SKM-1 treated with dmso at 0.1 percent for 144 hours (cell line): ENCODE data around the gene TNNT2.

Experiments
- DNase-seq: peaks from one replicate; lab custom pipeline; 2025; ENCODE audit not compliant: unreplicated experiment; lab: John Stamatoyannopoulos, UW

Gene TNNT2

DNA sequence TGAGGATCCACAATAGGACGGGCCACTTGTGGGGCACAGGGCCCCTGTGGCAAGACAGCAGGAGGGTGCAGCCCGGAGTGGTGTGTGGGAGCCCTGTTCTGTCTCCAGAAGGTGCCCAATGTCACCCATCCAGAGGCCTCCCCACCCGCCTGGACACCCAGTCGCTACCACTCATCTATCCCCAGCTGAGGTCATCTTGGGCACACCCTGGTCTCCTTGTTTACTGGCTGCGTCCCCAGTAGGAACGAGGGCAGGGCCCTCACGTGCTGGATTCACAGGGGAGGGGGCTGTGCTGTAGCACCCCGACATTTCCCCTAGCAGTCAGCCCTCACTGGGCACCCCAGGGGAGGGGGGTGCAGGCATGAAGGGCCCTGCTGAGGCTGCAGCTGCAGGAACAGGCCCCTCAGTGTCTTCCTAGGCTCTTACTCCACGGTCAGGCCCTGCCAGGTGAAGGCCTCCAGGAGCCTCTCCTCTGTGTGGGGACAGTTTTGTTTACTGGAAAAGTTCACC lies 2.3 kb upstream of the TNNT2 start:
- DNase-seq = no peak

DNA sequence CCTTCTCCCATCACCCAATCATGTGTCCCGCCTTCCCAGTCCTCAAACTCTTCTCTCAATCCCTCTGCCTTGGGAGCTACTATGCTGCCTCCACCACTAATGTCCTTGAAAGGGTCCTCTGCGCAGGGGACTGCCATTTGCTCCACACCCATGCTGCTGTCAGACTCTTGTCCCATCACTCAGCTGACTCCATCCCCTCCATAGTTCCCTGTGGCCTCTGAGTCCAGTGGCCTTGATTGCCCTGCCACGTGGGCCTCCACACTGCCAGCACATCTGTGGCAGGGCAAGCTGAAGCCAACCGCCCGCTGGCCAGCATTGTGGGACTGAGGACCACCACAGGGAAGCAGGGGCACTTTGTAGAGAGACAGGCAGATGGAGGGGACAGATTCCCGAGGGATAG lies 1.3 kb upstream of the TNNT2 start:
- DNase-seq = no peak

DNA sequence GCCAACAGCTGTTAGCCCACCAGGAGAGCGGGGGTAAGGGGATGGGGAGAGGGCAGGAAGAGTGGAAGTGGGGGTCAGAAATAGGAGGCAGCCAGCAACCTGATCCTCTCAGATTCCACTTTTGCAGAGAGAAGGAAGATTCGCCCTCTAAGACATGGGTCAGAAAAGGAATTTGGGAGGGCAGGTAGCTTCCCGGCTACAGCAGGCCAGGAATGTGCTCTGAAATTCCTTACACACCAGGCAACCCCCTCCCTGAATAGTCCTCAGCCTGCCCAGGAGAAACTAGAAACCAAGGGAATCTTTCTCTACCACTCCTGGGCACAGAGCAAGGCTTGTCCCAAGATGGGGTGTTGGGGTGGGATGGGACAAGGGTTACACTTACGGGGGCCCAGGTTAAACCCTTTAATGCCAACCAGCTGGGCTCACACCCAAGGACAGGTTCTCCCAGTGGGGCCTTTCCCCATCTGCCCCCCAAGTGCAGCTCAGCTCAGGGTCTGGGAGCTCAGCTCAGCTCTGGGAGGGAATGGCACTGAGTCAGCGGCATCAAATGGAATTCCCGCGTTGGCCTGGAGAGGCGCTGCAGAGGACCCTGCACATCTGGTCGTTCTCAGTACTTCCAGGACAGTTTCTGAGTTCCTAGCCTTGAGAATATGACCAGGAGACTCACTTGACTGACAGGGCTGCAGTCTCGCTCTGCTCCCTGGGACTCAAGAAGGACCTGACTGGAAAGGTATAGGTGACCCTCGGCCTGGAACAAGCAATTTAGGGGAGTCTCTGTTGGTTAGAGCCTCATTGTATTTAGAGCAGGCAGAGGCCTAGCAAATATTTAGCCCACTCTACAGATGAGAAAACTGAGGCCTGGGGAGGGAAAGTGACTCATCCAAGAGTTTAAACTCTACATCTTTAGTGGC lies 761 bp downstream of the TNNT2 start:
- DNase-seq = peak; percentile 48

DNA sequence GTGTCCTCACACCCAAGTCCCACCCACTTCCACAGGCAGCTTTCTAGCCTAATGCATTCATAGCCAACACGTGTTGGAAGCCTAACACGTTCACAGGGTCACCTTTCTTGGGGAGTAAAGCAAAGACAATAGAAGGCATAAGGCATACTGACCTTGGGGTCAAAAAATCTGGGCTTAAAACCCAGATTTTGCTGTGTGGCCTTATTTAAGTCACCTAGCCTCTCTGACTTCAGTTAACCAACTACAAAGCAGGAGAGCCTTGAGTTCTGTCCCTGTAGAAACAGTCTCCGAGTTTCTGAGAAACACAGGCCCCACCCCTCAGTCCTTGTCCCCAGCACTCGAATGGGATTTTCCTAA lies 1.4 kb downstream of the TNNT2 start:
- no peak for DNase-seq

DNA sequence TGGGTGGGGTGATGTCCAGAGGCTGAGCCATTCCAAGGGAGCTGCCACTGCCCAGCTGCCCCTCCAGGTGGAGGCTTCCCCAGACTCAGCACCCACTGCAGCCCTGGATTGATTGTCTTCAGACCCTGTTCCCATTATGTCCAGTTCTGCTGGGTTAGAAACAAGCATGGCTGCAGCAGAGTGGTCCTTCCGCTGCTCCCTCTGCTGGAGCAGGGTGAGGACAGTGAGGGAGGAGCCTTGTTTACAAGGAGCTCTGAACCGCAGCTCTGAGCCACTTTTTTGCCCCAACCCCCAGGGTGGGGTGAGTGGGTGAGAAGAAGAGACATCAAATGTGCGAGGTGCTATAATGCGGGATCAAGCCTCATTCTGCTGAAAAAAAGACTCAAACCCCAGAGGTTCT lies 2.3 kb downstream of the TNNT2 start:
- no peak for DNase-seq

DNA sequence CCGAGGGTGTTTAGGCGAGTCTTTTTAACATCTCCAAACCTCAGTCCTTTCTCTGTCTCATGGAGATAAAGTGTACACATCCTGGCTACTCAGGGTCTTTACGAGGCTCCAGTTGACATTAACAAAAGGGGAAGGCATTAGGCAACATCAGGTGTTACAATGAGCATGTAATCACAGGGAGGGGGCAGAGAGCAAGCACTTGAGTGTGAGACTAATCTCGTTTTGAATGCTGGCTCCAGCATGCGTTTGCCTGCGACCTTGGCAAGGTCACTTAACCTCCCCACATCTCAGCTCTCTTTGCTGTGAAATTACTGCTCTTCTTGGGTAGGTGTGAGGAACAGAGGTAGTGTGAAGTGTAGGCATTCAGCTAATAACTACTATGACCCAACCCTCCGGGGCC lies 3.1 kb downstream of the TNNT2 start:
- no peak for DNase-seq

DNA sequence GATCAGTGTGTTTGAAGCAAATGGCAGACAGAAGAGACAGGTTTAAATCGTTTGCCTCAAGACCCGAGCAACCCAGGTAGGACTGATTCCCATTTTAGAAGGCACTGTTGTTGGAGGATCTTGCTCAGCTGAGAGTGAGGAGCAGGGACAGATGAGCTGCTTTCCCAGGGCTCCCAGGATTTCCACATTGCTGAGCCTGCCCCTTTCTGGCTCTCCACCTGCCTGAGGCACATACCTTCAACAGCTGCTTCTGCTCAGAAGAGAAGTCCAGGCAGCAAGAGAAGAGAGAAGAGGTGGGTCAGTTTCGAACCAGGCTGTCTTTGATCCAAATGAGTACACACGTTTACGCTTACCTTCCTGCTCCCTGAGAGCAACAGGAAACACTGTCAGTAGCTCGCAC lies 5.7 kb downstream of the TNNT2 start:
- no peak for DNase-seq

DNA sequence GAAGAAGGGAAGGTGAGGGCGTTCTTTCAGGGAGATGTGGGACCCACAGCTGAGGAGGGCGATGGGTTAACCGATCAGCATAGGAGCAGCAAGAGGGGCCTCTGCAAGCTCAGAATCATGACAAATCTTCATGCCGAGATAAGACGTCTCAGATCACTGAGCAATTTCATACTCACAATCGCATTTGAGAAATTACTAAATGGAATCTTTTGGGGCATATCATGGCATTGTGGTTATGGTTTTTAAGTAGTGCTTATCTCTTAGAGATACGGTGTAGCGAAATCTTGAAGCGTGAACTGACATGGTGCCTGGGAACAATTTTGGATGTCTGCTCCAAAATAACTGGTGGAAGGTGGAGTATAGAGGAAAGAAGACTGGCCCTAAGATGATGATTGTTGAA lies 6.2 kb downstream of the TNNT2 start:
- no peak for DNase-seq

DNA sequence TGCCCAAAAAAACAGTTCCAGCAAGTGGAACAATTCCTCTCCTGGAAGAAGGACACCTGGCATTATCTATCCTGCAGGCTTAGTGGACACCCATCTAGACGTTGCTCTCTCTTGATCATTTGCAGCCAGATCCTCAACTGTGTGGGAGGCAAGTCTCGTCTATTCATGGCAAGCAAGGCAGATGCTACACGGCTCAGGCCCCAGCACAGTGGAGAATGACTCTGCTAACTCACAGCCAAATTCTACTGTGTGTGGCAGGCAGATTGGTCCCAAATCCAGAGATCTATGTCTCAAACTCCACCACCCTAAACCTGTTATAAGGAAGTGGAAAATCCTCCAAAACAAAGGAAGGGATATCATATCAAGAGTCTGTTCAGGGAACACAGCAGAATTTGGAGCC lies 7.0 kb downstream of the TNNT2 start:
- DNase-seq = no peak

DNA sequence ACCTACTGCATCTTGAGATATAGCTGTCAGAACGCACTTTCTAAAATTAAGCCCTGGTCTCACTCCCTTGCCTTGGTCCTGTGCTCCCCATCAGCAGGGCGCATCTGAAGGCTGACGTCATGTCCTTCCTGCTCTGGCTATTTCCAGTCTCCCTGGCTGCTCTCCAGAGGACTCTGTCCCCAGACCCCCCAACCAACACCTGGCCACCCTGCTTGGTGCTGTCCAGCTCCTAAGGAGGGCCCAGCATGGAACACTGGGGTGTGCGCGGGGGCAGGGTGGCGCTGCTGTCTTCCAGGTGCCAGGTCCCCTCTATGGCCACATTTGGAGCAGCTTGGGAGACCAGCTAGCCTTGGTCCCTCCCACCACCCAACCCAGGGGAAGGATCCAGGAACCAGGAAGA lies 8.3 kb downstream of the TNNT2 start:
- DNase-seq = no peak

DNA sequence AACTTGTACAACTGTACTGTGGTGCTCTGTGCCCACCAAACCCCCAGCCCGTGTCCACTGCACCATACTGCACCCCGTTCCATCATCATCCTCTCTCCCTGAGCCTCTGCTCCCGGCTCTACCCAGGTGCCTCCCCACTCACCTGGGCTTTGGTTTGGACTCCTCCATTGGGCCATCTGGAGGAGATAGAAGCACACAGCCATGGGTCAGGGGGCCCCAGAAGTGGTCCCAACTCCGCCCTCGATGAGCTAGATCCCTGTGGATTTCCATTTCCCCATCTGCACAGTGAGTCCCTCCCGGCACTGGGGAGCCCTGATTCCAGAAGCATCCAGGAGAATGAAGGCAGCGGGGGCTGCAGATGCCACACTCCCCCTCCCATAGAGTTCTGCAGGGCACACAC lies 10.8 kb downstream of the TNNT2 start:
- DNase-seq = no peak

DNA sequence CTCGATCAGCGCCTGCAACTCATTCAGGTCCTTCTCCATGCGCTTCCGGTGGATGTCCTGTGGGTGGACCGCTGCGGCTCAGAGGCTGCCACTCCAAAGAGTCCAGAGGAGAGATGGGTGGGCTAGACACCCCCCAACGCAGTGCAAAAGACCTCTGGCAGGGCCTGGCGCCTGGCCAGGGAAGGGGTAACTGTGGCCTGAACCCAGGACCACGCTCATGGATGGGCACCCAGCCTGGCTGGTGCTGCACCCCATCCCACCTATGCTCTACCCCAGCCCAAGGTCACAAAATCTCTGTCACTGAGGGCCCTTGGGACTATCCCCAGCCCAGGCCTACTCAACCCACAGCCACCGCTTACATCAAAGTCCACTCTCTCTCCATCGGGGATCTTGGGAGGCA lies 12.2 kb downstream of the TNNT2 start:
- no peak for DNase-seq

DNA sequence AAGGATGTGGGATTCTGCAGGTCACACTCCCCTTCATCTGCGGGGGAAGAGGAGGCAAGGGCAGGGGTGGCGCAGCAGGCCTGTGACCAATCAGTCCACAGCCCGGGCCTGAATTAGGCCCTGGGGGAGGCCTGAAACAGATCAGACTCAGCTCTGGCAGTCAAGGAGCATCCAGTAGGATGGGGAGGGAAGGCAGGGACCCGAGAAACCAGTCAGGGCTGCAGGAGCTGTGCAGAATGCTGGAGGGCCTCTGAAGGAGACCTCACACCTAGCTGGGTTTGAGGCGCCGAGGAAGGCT lies 12.7 kb downstream of the TNNT2 start:
- no peak for DNase-seq

DNA sequence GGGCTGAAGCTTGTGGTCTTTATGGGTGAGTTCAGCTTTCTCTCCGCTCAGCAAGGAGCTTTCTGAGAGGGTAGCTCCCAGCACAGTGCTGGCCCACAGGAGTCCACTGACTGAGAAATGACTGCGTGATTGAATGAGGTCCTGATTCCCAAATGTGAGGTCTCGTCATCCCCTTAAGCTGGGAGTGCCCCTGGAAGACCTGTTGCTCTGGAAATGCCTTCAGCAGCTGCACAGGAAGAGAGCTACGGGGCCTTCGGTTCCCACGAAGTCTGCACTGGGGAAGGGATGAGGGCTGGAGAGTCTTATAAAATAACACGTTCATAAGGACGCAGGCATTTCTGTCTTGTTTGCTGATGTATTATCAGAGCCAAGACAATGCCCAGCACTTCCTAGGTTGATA lies 14.0 kb downstream of the TNNT2 start:
- no peak for DNase-seq

DNA sequence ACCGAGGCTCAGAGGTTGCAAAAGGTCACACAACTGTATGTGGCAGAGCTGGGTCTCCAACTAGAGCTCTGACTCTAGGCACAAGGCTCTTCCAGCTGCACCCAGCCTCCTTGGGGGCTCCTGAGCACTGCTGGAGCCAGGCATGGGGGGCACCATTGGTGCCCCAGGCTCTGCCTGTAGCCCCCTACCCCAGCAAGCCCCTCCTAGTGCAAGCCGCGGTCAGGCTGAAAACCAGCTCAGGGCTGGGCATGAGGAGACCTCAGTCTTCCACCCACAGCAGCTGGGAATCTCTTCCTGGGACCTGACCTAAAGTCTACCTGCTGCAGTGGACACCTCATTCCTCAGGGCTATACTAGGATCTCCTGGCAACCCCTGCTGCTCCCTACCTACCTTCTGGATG lies 14.6 kb downstream of the TNNT2 start:
- DNase-seq = no peak

DNA sequence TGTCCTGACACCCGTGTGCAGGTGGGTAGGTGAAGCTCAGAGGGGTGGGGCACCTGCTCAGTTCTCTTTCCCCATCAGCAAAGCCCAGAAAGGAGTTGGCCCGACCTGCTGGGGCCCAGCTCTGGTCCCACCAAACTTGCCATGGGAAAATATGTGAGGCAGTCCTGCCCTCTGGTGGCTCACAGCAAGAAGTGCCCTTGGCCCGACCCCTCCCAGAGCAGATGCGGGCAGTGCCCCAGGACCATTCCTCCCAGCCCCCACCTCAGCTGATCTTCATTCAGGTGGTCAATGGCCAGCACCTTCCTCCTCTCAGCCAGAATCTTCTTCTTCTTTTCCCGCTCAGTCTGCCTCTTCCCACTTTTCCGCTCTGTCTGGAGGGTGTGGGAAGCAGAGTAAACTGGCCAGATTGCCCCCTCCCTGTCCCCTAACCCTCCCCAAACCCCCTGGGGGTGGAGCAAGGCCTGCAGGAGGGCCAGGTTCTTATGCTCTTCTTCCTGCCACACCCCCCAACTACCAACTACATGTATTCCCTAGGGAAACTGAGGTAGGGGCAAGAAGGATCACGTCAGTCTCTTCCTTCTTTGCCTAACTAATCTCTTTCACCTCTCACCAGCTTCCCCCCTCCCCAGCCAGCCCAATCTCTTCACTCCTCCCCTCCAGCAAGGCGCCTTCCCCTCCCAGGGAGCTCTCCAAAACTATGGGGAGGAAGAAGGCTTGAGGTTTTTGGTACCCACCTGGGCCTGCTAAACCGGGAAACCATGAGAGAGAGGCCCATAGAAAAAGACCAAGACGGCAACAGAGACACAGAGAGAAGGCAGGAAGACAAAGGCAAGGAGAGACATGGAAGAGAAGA lies 15.6 kb downstream of the TNNT2 start:
- DNase-seq = peak; percentile 68

DNA sequence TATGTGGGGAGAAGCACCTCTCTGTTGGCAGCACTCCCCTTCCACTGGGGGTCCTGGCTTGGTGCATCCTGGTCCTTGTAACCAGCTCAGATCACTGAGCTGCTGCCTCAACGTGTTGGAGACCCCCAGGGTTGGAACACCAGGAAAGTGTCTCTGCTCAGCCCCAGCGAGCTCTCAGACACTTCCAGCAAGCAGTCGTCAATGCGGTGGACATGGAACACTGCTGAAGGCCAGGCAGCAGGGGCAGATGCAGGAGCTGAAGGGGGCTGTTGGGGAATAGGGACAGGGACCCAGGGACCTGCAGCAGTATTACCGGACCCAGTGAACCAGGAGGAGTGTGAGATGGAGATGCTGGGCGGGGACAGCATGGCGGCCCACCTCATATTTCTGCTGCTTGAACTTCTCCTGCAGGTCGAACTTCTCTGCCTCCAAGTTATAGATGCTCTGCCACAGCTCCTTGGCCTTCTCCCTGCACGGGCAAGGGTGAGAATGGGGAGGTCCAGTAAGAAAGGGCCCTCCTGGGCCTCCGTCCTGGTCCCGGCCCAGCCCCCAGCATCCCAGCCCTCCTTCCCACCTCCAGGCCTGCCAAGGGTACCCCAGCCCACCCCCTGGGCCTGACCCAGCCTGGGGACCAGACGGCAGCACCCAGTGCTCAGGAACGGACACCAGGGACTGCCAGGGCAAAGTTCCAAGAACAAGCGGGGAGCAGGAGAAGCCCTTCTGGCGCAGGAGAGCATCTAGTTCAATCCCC lies 16.4 kb downstream of the TNNT2 start:
- no peak for DNase-seq

DNA sequence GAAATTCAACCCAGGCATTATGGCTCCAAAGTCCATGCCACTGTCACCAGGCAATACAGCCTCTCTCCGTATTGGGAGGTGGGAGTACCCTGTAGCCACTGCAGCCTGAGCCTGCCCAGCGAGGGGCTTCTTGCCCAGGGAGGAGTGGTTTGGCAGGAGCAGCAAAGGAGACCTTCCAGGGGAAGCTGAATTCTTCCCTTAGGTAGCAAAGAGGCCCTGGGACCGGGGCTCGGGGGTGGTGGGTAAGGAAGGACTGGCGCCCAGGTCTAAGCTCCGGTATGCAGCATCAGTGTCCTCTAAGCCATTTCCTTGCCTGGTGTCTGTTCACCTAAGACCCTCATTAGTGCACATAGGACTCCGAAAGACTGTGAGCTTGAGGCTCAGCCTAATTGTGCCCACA lies 17.0 kb downstream of the TNNT2 start:
- no peak for DNase-seq

DNA sequence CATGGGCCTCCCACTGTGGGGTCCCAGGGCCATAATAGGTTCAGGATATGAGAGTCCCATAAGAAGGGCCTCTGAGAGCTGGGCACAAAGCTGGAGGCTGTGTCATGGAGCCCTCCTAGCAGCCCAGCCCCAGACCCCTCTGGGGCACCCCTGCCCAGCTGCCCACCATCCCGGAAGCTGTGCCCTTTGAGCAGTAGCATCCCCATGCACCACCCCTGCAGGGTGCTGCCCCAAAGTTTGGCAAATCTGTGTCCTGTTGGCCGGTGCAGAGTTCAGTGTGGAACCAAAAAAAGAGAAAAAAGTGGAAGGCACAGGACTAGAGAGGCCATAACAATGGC lies 17.6 kb downstream of the TNNT2 start:
- DNase-seq = no peak

DNA sequence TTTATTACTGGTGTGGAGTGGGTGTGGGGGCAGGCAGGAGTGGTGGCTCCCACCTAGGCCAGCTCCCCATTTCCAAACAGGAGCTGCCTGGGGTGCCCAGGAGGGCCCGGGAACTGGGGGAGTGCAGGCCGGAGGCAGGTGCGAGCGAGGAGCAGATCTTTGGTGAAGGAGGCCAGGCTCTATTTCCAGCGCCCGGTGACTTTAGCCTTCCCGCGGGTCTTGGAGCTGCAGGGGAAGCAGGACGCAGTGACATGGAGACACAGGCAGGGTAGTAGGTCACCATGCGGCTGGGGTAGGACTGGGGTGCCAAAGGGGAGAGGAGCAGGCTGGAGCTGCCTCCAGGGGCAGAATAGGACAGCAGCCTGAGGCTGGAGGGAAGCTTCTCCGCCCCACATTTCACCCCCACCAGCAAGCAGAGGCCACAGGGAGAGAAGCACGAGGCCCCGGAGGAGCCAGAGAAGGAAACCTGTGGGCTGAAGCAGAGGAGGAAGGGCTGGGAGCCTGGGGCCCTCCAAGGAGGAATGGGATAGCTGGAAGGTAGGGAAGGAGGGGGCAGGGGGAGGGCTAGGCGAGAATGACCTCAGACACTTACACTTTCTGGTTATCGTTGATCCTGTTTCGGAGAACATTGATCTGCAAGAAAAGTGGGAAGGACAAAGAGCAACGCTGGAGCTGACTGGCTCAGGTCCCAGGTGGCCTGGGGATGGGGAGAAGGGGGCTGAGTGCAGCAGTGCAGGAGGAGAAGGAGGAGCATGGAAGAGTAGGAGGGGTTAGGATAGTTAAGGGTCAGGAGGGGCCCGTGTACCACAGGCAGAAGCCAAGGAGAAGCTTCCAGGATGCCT lies 18.2 kb downstream of the TNNT2 start:
- DNase-seq = no peak

DNA sequence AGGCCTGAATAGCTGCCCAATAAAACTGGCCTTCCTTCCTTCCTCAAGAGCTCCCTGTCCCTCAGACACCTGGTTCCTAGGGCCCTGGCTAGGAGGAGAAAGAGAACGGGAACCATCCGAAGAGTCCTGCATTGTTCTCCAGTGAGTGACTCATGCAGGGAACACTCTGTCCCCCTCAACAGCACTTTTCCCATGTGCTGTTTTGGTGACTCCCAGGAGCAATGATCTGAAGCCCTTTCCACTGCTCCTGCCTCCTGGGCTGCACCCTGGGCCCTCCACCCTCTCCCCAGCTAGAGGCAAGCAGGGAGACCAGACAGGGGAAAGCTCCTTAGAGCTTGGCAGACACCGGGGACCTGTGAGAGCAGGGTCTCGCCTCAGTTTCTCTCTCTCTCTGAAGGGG lies 18.9 kb downstream of the TNNT2 start:
- DNase-seq = no peak
